Measurements from ENCODE around the gene HOXA2.

GRCh38 chr7:27071622-27072390 is 30.7 kb downstream of the HOXA2 start:
- TF ChIP-seq CTCF (IDR thresholded peaks at IDR 0.05; ENCODE audit: insufficient read depth, low read length, poor library complexity, severe bottlenecking), result no peak
- no peak for TF ChIP-seq EZH2phosphoT487 (conservative IDR thresholded peaks at IDR 0.05; ENCODE audit: low read length)

All from SU-DHL-6 (cell line).